GM12891 (cell line): ENCODE results near the gene MNT.

Source experiments
- PAX5 ChIP-seq: IDR thresholded peaks from 2 replicates; pipeline ENCODE4 v1.6.1; 2011; ENCODE audit warnings: low read length, moderate library complexity, mild to moderate bottlenecking; ENCODE audit not compliant: insufficient read depth, severe bottlenecking
- POLR2A ChIP-seq: IDR thresholded peaks from 2 replicates; pipeline ENCODE4 v1.6.1; 2011; ENCODE audit warnings: low read depth, low read length, control low read depth
- POLR2AphosphoS5 ChIP-seq: IDR thresholded peaks from 2 replicates; pipeline ENCODE4 v1.6.1; 2011; ENCODE audit warnings: low read depth, low read length, control low read depth
- POU2F2 ChIP-seq: IDR thresholded peaks from 2 replicates; pipeline ENCODE4 v1.6.1; 2011; ENCODE audit warnings: low read depth, mild to moderate bottlenecking, control low read depth, low read length, moderate library complexity
- SPI1 ChIP-seq: IDR thresholded peaks from 2 replicates; pipeline ENCODE4 v1.6.1; 2011; ENCODE audit warnings: low read depth, low read length, control low read depth
- TAF1 ChIP-seq: IDR thresholded peaks from 2 replicates; pipeline ENCODE4 v1.6.1; 2011; ENCODE audit warnings: low read depth, low read length, control low read depth

DNA sequence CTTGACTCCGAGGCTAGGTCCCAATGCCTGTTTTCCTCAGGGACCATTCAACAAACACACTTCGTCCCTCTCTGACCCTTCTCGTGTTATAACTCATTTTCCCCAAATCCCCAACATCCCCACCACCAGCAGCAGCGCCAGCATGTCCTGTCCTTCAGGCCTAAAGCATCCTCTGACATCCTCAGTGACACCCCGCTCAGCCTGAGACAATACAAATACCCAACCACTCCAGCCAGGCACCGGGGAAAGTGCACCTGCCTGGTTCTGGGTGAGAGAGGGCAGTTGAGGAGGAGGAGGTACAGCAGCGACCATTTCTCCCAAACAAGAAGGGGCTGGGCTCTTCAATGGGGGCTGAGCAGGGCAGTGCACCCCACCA is 4.7 kb downstream of the MNT start:
- TF ChIP-seq POLR2AphosphoS5: no peak
- no peak for TF ChIP-seq TAF1
- no peak for TF ChIP-seq POLR2A
- TF ChIP-seq SPI1: no peak
- TF ChIP-seq POU2F2: no peak
- TF ChIP-seq PAX5: no peak
